GM18861 (cell line): ENCODE data around the gene GNAO1.

ENCODE experiments used
- ATAC-seq: cut with Tn5 transposase; IDR thresholded peaks from one replicate; pipeline ENCODE4 v1.9.1; 2021; ENCODE audit not compliant: unreplicated experiment

The GNAO1 gene

DNA sequence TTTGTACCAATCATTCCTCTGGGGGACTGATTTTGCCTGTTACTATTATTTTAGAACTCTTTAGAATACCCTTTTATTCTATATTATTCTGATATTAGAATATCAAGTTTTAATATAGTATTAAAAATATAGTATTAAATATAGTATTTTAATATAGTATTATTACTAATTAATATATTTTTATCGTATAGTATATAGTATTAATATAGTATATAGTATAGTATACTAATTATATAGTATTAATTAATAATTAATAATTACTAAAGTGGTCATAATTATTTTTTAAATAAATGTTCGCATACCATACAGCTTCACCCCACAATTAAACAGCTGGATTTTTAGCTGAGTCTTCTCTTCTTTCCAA, 73.3 kb downstream of the GNAO1 start:
- ATAC-seq, result no peak

DNA sequence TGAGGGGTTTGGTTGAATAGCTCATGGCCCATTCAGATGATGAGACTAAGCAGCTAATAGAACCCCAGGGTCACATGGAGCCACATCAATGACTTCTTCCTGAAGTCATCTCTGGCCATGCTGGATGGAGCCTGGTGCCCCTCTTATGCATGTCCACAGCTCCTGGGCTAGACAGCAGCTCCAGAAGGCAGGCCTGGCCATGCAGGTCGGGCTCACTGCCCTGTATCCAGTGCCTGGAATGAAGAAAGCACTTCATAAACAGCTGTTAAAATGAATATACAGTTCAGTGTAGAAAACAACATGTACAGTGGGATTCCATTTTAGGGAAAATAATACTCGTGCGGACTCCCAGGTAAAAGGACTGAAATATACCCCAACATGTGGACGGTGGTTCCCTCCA, 73.9 kb downstream of the GNAO1 start:
- no peak for ATAC-seq

DNA sequence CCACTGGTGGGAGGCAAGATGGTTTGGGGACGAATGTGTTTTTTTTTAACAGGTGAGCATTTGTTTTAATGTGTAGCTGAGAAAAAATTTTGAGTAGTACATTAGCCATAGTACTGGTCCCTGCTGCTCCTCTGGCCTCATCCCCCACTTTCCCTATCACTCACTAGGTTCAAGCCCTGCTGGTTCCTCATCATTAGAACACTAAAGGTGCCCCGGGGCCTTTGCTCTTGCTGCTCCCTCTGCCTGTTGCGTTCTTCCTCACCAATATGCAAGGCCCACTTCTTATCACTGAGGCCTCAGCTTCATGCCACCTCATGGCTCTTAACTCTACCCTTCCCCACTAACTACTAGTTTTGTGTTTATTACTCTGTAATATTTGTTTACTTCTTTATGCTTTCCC, 74.5 kb downstream of the GNAO1 start:
- no peak for ATAC-seq

DNA sequence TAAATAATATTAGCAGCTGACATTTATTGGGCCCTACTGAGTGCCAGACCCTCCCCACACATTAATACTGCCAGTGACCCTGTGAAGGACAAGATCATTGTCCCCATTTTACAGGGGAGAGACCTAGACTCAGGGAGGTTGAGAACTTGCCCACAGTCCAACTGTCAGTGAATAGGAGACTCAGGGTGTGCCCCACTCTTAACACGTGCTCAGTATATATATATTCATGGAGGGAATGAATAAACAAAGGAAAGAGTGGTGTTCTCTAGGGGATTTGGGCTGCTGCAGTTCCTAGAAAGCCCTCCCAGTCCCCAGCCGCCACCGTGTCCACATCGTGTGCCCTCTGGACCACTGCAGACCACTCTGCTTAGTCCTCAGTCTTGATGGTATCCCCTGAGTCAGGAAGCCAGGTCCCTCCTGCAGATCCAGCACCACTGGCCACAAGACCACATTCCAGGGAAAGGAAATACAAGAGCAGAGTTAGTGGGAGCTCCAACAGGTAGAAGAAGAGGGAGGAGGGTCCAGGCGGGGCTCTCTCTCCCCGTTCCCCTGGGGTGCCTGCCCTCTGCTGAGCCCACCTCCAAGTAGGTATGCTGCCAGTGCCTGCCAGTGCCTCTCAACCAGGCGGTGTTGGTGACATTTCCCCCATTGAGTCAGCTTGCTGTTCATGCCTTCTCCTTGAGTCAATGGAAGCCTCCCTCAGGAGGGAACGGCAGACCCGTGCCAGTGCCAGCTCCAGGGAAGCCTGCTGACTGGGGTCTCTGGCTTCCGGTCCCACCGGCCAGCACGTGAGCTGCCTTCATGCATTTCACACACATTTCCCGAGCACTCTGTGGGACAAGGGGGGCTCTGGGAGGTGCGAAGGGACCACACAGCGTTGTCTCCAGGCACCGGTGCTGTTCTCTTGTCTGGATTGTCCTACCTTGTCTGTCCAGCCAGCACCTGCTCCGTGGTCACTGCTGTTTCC, 75.6 kb downstream of the GNAO1 start:
- ATAC-seq, result no peak

DNA sequence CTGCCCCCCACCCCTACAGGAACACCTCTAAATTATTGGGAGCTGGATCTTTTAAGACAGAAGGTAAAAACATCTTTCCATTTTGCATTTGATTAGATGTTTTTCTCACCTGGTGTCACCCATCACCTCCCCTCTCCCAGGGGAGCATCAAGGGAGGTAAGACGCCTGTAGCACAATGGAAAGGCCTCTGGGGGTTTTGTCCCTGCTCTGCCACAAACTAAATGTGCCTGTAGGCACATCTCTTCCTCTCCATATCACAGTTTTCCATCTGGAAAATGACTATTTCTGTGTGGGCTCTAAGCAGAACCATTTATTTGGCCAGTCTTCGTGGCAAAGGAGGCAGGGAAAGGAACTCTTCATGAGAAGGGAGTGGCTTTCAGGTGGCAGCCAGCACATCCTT, 76.6 kb downstream of the GNAO1 start:
- ATAC-seq, result no peak

DNA sequence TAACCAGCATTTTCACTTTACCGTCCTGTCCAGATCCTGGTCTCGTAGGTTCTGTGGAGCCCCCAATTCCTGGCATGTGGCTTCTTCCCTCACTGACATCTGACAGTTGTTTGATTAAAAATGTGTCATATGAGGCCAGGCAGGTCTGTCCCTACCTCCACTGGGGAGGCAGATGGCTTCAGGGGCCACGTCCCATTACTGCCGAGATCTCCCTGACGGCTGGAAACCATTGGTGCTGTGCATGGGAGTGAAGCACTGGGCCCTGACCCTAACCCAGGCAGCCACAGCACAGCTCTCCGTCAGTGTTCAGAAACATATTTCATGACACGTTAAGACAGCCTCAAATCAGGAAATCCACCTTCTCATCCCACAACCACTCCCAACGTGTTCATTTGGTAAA, 77.5 kb downstream of the GNAO1 start:
- no peak for ATAC-seq

DNA sequence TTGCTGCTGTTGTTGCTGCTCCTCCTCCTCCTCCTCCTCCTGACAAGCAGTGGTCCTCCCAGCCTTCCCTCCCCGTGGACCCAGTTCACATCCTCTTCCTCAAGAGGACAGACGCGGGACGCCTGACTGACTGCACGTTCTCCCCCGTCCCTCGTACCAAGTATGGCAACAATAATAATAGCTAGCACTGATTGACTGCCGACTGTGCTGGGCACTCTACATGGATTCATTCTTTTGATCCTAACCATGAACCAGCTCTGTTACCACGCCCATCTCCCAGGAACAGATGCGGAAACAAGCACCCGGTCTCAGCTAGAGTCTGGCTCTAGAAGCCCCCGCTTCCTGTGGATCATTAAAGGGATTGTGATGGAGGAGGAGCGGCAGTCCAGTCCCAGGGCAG, 78.0 kb downstream of the GNAO1 start:
- ATAC-seq, result no peak

DNA sequence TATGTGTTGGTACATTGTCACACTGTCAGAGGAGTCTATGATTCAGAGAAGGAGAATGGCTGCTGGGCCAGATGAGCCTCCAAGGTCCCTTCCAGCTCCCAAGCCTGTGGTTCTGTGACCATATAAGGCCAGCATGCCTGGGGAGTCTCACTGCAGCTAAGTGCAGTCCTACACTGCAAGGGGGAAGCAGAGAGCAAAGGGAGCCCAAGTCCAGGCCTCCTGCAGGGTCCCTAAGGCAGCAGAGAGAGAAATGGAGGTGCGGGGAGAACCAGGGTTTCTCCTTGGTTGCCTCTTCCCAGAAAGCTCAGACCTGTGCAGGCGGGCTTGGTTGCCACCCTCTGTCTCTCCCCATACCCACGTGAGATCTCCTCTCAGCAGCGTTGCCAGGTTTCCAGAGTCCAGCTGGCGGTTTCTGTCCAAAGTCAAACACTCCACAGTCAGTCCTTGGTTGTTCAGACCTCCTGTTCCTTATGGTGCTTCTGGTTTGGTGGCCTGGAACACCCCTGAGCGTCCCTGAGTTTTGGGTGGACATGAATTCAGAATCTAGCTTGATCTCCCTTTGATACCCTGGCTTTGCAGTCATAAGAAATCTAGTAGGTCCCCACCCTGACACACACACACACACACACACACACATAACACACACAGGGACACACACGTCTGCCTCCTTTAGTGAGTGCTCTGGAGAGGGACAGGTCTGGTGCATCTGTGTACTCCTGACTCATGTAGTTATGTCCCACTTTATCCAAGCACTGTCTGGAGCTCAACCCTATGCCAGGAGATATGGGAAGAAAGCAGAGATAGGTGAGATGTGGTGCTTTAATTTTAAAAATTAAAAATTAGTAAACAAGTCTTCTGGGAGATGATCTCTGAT, 78.8 kb downstream of the GNAO1 start:
- no peak for ATAC-seq

DNA sequence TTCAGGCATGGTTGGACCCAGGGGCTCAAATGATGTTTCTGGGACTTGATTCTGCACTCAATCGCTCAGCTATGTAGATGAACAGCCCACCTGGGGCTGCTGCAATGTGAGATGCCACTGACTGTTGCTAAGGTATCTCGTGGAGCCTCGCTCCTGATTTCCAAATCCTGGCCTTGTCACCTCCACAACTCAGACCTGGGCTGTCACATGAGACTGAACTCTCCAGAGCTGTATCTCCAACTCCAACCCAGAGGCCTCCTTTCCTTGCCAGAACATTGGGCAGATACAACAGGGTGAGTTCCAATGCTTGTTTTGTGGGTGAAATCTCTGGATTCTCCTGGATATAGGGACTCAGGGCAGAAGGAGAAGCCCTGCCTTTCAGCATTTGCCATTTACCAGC, 79.5 kb downstream of the GNAO1 start:
- ATAC-seq, result no peak

DNA sequence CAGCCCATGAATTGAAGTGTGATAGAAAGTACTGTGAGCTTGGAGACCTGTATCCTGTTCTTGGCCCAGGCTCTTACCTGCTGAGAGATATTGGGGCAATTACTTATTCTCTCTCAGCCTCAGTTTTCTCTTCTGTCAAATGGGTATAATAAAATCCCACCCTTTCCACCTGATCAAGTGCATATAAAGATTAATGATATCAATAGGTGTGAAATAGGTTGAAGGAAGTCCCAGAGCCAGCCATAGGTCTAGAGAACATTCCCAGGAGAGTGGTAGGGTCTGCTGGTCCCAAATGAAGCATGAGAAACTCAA, 81.2 kb downstream of the GNAO1 start:
- ATAC-seq, result no peak

DNA sequence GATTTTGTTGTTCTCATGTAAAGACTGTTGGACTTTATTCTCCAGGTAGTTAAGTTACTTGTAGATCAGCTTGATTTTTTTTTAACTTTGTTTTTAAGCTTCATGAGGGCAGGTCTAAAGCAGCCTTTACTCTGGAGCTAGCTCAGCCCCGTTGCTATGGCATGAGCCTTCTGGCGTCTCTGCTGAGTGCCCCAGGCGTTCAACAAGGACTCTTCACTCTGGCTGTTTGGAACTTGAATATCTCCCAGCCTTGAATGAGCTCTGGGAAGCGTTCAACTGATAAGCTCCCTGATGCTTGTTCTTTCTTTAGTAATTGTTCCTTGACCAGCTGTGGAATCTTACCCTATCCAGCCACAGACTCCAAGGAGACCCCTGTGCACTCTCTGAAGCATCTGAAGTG, 82.3 kb downstream of the GNAO1 start:
- no peak for ATAC-seq

DNA sequence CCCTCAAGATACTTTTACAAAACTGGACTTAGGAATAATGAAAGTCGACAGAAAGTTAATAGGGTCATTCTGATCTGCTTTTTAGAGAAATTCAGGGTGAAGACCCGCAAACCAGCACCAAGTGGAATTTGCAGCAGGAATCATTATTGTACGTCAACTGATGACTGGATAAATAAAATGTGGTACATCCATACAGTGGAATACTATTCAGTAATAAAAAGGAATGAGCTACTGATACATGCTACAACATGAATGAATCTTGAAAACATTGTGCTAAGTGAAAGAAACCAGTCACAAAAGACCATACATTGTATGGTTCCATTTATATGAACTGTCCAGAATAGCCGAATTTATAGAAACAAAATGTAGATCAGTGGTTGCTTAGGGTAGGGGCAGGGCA, 83.1 kb downstream of the GNAO1 start:
- ATAC-seq, result no peak

DNA sequence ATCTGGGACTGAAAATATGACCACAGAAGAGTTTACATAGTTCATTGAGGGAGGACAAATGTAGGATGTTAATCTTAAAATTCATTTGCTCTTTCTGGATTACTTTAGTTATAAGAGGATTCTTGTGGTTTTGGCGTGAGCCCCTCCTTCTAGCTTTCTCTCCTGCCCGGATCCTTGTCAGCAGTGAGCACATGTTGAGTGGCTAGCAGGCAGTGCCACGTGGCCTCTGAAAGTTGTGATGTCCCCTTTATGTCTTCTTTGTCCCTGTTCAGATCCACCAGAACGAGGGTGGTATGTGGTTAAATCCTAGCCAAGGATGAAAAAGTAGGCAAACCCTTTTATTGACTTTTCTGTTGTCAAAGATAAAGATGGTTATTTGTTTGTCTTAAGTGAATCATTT, 83.8 kb downstream of the GNAO1 start:
- ATAC-seq, result no peak

DNA sequence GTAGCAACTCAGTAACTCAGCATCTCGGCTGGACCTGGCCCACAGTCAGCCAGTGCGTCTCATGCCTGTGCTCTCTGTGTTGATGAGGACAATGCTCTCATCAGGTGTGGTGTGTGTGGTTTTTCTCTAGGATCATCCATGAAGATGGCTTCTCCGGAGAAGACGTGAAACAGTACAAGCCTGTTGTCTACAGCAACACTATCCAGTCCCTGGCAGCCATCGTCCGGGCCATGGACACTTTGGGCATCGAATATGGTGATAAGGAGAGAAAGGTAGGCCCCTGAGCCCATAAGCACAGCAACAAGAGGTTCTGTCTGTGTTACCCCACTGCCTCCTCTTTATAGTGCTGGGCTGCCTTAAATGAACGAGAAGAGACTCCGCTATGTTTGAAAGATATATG, 84.5 kb downstream of the GNAO1 start:
- no peak for ATAC-seq

DNA sequence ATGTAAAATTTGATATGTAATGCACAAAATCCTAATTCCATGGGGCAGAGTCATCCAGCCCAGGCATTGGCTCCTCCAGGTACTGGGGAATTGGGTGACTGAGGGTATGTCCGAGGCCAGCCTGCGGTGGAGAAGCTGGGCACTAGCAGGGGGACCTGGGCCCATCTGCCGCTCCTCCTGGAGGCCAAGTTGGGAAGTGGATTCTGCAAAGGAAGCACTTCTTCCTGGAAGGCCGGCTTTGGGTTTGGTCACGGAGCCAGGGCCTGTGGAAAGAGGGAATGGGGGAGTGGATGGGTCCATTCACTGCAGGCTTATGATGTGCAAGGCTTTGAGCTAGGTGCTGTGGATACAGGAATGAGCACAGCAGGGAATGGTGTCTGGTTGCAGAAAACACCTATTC, 85.8 kb downstream of the GNAO1 start:
- no peak for ATAC-seq

DNA sequence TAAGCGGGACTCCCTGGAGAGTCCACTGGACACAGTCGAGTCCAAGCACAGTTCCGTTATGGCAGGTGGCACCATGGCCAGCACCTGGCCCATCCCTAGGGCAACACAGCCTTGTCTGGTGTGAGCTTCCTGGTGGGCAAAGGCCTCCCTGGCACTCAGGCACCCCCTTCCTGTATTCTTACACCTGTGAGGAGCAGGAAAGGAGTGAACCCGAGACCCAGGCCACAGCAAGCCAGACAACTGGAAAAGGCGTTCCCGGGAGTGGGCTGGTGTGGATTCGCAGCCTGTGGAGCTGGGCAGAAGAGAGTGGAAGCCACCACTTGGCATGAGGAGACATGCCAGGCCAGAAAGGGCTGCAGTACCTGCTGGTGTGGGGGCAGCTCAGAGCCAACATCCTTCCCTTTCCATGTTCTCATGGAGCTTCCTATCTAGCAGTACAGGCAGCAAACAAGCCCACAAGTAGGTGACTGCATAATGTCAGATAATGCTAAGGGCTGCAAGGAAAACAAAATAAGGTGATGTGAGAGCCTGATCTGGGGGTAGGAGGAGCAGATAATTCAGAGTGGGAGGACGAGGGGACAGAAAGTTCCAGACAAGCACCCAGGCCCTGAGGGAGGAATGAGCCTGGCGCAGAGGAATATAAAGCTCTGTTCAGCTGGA, 87.0 kb downstream of the GNAO1 start:
- ATAC-seq, result no peak

DNA sequence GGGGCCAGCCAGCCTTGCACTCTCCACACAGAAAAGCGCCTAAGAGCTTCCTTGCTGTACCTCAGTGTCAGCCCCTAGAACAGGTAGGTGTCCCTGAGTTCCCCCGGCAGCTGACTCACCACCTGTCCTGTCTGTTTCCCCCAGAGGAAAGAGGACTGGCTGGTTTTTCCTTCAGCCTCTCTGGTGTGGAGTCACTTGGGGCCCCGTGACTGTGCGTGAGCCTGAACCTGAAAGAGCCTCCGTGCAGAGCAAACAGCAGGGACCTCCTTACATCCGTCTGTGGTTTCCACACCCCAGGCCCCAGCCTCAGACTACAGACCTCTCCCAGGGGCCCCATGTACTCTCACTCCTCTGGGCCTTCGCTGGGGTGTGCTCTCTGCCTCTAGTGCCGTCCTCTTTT, 87.8 kb downstream of the GNAO1 start:
- ATAC-seq, result peak; percentile 52

DNA sequence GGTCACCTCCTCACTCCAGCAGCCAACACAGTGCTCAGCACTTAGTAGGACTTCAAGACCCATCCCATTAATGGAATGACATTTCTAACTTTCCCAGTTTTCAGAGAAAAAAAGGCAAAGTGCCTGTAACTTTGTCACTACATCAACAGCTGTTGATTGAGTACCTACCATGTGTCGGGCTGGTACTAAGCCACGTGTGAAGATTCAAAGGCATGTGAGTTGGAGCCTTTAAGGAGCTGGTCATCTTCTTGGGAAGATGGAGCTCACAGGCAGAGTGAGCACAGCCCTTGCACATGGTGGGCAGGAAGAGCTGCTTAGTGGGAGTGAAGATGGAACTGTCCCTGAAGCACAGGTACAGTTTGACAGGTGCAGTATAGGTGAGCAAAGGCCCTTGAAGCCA, 88.6 kb downstream of the GNAO1 start:
- ATAC-seq, result no peak

DNA sequence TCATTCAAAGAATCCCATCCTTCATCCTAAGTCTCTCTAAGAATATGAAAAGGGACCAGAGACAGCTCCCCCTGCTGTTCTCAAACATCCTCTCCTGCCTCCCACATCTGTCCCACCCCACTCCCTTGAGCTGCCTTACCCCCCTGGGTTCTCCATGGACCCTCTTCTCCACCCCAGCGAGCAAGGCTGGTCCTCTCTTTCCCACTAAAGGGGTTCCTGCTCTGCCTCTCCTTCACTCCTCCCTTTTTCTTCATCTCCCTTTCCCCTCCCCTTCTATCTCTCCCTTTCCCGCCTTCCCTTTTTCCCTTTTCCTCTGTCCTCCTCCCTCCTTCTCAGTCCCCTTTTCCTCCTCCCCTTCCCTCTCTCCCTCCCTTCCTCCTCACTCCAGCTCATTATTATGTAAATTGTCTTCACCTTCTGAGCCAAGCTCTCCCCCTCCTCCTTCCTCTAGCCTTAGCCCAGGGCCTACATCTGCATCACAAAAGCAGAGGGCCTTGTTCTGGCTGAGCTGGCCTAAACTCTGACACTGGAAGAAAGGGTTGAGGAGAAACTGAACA, 90.0 kb downstream of the GNAO1 start:
- no peak for ATAC-seq

DNA sequence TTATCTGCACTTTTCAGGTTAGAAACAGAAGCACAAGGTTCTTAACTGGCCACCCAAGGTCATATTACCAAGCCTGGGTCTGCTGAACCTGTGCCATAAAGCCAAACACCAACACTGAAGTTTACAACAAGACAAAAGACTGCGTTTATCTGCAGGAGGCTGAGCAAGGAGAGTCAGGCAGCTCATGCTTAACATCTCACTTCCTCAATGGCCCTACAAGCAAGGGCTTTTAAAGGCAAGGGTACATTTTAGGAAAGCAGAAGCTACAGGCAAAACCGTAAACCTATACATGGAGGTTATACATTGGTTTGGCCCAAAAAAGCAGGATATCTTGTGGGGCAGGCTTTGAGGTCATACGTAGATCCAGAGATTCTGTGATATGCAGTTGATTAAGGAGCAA, 91.2 kb downstream of the GNAO1 start:
- no peak for ATAC-seq

DNA sequence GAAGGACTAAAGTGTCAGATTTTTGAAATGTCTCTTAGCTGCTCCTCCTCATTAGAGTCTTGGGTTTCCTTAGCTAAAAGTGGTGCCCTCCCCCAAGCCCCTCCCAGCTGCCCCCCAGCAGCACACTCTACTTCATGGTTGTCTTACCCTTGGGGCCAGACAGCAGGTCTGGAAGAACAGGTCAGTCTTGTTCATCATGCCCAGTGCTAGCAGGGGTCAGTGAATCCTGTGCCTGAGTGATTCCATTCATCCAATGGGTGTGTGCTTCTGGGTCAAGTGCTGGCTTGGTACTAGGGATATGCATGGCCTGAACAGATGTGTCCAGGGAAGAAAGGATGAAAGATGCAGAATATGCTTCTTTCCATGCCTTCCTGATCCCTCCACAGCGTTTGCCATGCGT, 93.2 kb downstream of the GNAO1 start:
- ATAC-seq, result no peak

DNA sequence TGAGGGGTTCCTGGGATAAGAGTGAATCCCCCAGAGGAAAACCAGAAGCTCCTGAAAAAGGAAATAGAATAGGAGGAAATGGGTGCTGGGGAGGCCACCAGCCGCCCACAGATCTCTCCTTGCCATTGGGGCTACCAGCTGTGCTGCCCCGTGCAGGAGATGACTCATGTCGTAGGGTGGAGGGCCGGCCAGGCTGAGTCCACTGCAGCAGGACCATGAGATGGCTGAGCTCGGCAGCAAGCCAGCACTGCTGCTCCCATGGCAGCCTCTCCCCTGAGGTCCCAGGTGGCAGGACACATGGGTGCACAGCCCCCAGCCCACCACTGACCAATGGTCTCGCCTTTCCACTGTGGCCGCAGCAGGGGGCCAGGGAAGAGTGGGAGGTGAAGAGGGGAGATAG, 95.5 kb downstream of the GNAO1 start:
- no peak for ATAC-seq
